ENCODE data around the gene NRXN3. TPM values are rescaled to one million over a fixed set of nuclear protein-coding genes. Genes with fewer than 3 reads are reported as not detected.

NRXN3 gene
- polyA plus RNA-seq, 1 donor (not counting 4 experiments of a cell fraction or from before 2014, with no cell fraction given), result 0.89 TPM

DNA sequence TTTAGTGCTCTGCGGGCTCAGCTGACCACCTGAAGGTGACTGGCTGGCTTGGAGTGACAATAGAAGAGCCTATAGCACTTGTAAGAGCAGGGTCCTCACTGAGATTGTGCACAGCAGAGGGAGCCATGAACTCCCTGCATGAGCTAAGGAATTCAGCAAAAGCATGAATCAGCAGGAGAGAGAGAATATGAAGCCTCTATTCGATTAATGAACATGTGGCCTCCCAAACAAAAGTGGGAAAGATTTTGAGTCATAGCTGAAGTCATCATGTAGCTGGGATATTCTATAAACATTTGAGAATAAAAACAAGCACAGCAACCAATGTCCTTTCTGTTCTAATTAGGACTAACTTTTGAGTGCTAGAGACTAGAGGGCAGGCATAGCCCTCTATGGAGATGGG, 1414.5 kb downstream of the NRXN3 start:
- no peaks in the 10 kb centered on the region for H3K27me3 ChIP-seq (ENCODE audit: control insufficient read depth, extremely low read depth, insufficient read depth, low read length)
- H2AFZ ChIP-seq (ENCODE audit: control insufficient read depth, low read length), result no peak overlapping the region
- no peak overlapping the region for H3K4me3 ChIP-seq (ENCODE audit: control insufficient read depth in 2 of 3, extremely low read depth in 1 of 3, insufficient read depth in 2 of 3, low read depth in 1 of 3, low read length in 3 of 3)
- no peak overlapping the region for H3K9ac ChIP-seq (ENCODE audit: control insufficient read depth, extremely low read depth, insufficient read depth, low read length)
- H3K36me3 ChIP-seq (ENCODE audit: control insufficient read depth in 2 of 2, extremely low read depth in 1 of 2, insufficient read depth in 2 of 2, low read length in 2 of 2), result no peaks in the 10 kb centered on the region
- H3K4me2 ChIP-seq (ENCODE audit: control insufficient read depth, extremely low read depth, insufficient read depth, low read depth, low read length), result no peak overlapping the region
- no peaks in the 10 kb centered on the region for H3K9me3 ChIP-seq (ENCODE audit: control insufficient read depth, low read depth, low read length)
- H3K27ac ChIP-seq (ENCODE audit: control insufficient read depth, insufficient read depth, low read length), result peak overlapping the region; percentile 72
- H4K20me1 ChIP-seq (ENCODE audit: control insufficient read depth, extremely low read depth, insufficient read depth, low read length), result no peaks in the 10 kb centered on the region
- H3K79me2 ChIP-seq (ENCODE audit: control insufficient read depth, insufficient read depth, low read length), result no peaks in the 10 kb centered on the region
- DNase-seq (ENCODE audit: low read depth, low spot score), result peak; percentile 48
- dilution Hi-C loops (cut with MboI; ENCODE audit: extremely low pct_ligation_motif_present, low sequenced_read_pairs), result no loop called here
- TF ChIP-seq, protein P1, sequence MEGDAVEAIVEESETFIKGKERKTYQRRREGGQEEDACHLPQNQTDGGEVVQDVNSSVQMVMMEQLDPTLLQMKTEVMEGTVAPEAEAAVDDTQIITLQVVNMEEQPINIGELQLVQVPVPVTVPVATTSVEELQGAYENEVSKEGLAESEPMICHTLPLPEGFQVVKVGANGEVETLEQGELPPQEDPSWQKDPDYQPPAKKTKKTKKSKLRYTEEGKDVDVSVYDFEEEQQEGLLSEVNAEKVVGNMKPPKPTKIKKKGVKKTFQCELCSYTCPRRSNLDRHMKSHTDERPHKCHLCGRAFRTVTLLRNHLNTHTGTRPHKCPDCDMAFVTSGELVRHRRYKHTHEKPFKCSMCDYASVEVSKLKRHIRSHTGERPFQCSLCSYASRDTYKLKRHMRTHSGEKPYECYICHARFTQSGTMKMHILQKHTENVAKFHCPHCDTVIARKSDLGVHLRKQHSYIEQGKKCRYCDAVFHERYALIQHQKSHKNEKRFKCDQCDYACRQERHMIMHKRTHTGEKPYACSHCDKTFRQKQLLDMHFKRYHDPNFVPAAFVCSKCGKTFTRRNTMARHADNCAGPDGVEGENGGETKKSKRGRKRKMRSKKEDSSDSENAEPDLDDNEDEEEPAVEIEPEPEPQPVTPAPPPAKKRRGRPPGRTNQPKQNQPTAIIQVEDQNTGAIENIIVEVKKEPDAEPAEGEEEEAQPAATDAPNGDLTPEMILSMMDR (optimal IDR thresholded peaks at IDR 0.05 in 1 of 3, IDR thresholded peaks at IDR 0.05 in 1 of 3, conservative IDR thresholded peaks at IDR 0.05 in 1 of 3; ENCODE audit: extremely low read depth in 1 of 3, insufficient read depth in 2 of 3, low read length in 3 of 3), result peak; percentile 38 to 67 (median 42)
- TF ChIP-seq EZH2 (IDR thresholded peaks at IDR 0.05; ENCODE audit: low read length), result no peak
- peak; percentile 90 for FAIRE-seq
- no peaks in the 10 kb centered on the region for H3K9me1 ChIP-seq (ENCODE audit: control insufficient read depth, extremely low read depth, insufficient read depth, low read length)
- H3K4me1 ChIP-seq (ENCODE audit: control insufficient read depth, extremely low read depth, insufficient read depth, low read length), result peaks cover 36% of the 10 kb centered on the region

DNA sequence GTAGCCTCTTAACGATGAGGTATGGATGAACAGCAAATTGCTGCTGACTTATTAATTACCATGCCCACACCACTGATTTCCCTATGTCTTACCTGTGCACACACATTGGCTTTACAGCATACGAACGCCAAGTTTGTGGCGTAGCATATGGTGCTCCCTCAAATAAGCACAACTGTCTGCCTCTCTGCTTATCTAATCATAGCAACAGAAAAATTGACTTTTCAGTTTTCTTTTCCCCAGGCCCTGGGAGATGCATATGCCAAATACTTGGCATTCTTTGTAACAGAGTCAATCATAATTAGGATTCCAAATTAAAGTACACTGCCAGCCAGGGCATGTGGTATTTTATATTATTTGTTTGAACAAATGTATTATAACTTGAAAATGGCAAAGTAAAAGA, 1415.7 kb downstream of the NRXN3 start:
- Histone ChIP-seq H3K27me3 (ENCODE audit: control insufficient read depth, extremely low read depth, insufficient read depth, low read length) (no peaks in the 10 kb centered on the region), H3K36me3 (ENCODE audit: control insufficient read depth in 2 of 2, extremely low read depth in 1 of 2, insufficient read depth in 2 of 2, low read length in 2 of 2) (no peaks in the 10 kb centered on the region), H2AFZ (ENCODE audit: control insufficient read depth, low read length) (peak overlapping the region; percentile 75), H3K4me3 (ENCODE audit: control insufficient read depth in 2 of 3, extremely low read depth in 1 of 3, insufficient read depth in 2 of 3, low read depth in 1 of 3, low read length in 3 of 3) (no peak overlapping the region), H3K27ac (ENCODE audit: control insufficient read depth, insufficient read depth, low read length) (peak overlapping the region; percentile 61), H3K9ac (ENCODE audit: control insufficient read depth, extremely low read depth, insufficient read depth, low read length) (no peak overlapping the region), H3K4me2 (ENCODE audit: control insufficient read depth, extremely low read depth, insufficient read depth, low read depth, low read length) (peak overlapping the region; percentile 59), H3K4me1 (ENCODE audit: control insufficient read depth, extremely low read depth, insufficient read depth, low read length) (peaks cover 36% of the 10 kb centered on the region), H3K79me2 (ENCODE audit: control insufficient read depth, insufficient read depth, low read length) (no peaks in the 10 kb centered on the region), H3K9me1 (ENCODE audit: control insufficient read depth, extremely low read depth, insufficient read depth, low read length) (no peaks in the 10 kb centered on the region), H3K9me3 (ENCODE audit: control insufficient read depth, low read depth, low read length) (no peaks in the 10 kb centered on the region), H4K20me1 (ENCODE audit: control insufficient read depth, extremely low read depth, insufficient read depth, low read length) (no peaks in the 10 kb centered on the region)
- peak; percentile 79 for FAIRE-seq
- dilution Hi-C loops (cut with MboI; ENCODE audit: extremely low pct_ligation_motif_present, low sequenced_read_pairs), result no loop called here
- no peak for DNase-seq (ENCODE audit: low read depth, low spot score)
- TF ChIP-seq, protein P1 (optimal IDR thresholded peaks at IDR 0.05 in 1 of 3, IDR thresholded peaks at IDR 0.05 in 1 of 3, conservative IDR thresholded peaks at IDR 0.05 in 1 of 3; ENCODE audit: extremely low read depth in 1 of 3, insufficient read depth in 2 of 3, low read length in 3 of 3), result no peak
- no peak for TF ChIP-seq EZH2 (IDR thresholded peaks at IDR 0.05; ENCODE audit: low read length)
